Ammon's horn (tissue), 1 donor: Measurements from ENCODE around the gene WDR46.

Source experiments
- DNase-seq: peaks from one replicate; pipeline ENCODE4 v3.0.0-alpha.2; 2016; ENCODE audit warnings: low spot score

WDR46 gene

GRCh38 chr6:33288921-33289783 is at the start of gene WDR46, which contains the start of gene PFDN6:
Gene WDR46, minus strand, starts transcription at chr6:33289239. Its CDS starts 69 bp downstream, at chr6:33289170.
Gene PFDN6, plus strand, starts transcription at chr6:33289601. Its CDS starts 256 bp downstream, at chr6:33289857.
- DNase-seq, result peak; percentile 96

DNA sequence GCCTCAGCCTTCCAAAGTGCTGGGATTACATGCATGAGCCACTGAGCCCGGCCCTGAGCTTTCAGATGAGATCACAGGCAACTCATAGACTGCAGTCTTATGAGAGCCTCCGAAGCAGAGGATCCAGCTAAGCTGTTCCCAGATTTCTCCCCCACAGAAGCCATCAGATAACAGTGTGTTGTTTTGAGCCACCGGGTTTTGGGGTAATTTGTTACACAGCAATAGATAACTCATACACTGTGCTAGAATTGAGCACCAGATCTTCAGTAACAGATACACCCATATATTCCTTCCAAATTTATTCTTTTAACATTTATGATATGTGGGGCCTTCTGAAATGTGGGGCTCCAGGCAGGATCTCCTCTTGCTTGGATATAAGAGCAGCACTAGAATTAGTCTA is 47.5 kb upstream of the WDR46 start:
- DNase-seq, result no peak

- DNase-seq, result no peak
These were observed 46.9 kb upstream of the WDR46 start for GRCh38 chr6:33335916-33336315.

GRCh38 chr6:33333666-33334065 is 44.6 kb upstream of the WDR46 start:
- no peak for DNase-seq

- no peak for DNase-seq
These were observed 41.7 kb upstream of the WDR46 start for GRCh38 chr6:33330736-33331135.

- no peak for DNase-seq
These were observed 40.0 kb upstream of the WDR46 start for GRCh38 chr6:33329058-33329457.

GRCh38 chr6:33324125-33324524 is 35.1 kb upstream of the WDR46 start:
- DNase-seq, result no peak

- DNase-seq, result no peak
These were observed 34.5 kb upstream of the WDR46 start for GRCh38 chr6:33323623-33323948.

- DNase-seq, result no peak
These were observed 32.2 kb upstream of the WDR46 start for GRCh38 chr6:33321227-33321626.

DNA sequence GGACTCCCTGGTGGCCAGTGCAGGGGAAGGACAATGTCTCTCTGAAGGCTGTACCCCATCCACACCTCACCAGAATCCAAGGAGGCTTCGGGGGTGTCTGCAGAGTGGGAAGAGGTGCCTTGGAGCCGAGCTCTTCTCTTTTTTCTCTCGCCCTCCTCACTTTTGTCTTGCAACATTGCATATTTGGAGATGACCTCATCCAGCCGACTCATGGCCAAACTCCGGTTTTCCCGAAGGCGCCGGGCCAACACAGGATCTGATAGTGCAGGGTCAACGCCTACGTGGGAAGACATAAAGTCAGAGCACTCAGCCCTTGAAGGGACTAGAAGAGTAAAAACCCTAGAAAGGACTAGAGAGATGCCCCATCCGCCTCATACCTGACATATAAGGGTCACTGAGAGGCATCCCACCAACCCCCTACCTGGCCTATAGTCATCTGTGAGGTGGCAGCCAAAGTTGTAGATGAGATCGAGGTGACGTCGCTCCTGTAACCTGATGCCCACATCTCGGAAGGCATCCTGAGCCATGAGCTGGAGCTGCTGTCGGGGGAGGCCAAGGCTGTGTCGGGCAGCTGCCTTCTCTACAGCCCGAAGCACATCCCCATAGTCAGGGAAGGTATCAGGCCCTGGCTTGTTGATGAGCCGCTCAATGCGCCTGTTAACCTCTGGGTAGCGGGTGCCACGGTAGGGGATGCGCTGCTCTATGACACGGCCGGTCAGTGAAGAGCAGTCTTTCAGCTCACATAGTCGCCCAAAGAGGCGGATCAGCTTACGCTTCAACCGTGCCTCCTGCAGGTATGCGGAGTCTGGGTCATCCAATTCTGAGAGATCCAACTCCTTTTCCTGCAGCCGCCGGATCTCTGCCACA is 31.5 kb upstream of the WDR46 start:
- DNase-seq, result no peak

GRCh38 chr6:33319939-33320314 is 30.9 kb upstream of the WDR46 start:
- DNase-seq, result no peak

DNA sequence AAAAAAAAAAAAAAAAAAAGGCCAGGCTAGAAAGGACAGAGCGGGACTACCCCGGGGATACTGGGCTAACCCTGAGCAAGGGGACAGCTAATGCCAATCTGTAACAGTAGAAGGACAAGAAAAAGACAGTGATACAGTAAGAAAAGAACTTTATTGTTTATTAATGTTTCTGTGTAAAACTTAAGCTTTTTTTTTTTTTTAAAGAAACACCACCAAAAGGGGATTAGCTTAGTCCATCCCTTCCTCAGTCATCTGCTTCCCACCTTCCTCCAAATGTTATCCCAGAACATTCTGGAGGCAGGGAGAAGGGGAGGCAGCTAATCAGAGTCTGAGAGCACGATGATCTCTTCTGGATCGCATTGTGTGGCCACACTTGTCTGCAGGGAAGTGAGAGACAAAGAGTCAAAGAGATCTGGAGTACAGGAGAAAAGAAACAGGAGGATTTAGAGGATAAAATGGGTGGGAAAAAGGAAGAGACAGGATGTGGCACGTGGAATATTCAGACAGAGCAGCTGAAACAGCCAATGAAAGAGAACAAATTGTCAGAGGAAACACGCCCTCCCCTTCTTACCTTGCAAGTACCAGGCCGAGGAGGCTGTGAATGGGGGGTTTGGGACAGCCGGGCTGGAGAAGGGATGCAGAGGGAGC is 29.5 kb upstream of the WDR46 start:
- no peak for DNase-seq

DNA sequence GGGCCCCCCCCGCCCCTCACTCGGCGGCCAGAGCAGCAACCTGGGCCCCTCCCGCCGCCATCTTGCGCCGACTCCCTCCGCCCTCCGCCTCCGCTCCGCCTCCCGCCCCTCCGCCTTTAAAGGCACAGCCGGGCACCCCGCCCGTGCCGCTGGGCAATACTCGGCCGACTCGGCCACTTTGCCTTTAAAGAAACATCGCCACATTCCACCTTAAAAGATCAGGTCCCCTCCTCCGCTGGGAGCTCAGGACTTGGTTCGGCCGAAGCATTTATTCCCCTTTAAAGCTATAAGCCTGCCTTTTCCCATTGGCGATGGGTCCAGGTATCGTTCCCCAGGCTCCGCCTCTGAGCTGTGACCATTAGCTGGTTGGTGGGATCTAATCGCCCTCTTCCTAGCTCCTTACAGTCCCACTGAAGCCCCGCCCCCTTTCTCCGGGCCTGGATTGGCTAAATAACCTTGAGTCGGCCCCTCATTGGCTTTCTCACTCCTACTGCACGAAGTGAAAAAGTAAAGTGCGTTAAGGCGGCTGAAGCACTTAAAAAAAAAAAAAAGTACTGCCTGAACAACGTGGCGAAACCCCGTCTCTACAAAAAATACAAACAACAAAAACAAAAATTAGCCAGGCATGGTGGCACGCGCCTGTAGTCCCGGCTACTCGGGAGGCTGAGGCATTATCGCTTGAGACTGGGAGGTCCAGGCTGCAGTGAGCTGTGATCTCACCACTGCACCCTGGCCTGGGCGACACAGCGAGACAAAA is 28.8 kb upstream of the WDR46 start, which contains the start of gene ZBTB22:
Gene ZBTB22, minus strand, starts transcription at position 76 of the 757 bp plus-strand sequence. CDS start 828 bp downstream, outside the sequence.
- DNase-seq, result peak; percentile 99

DNA sequence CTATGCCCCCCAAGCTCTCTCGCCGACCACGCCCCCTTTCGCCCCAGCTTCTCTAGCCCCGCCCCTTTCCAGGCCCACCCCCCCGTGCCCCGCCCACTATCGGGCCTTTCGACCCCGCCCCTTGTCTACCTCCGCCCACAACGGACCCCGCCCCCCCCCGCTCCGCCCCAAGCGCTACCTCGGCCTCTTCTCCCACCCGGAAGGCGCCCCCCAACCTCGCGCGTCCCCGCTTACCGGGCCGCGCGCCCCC is 28.3 kb upstream of the WDR46 start:
- DNase-seq, result peak; percentile 41

DNA sequence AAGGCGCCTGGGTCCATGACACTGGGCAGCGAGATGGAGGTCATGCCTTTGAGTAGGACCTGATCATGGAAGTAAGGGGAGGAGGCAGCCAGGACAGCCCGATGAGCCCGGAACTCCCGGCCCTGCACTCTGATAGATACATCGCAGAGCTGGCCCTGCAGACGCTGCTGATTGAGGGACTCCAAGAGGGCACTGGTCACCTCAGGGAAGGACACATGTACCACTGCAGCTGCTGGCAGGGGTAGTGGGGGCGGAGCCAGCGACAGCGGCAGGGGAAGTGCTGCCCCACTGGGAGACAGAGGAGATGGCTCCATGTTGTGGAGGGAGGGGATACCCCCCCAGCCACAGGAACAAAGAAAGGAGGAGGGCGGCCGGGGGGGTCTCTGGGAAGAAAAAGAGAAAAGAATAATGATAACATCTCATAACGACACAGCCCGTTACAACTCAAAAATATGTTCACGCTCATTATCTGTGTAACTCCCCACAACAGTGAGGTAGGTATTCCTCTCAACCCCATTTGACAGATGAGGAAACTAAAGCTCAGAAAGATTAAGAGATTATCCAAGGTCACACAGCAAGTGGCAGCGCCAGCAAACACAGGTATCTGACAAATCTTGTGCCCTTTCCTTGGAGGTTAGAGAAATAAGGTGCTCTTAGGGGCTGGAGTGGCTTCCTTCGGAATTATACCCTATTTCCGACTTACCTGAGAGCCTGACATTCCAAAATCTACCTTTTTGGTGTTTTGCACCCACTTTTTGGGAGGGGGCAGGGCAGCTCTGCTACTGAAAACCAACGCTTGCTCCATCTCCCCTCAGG is 27.8 kb upstream of the WDR46 start:
- DNase-seq, result no peak

- no peak for DNase-seq
These were observed 27.0 kb upstream of the WDR46 start for GRCh38 chr6:33315793-33316602.

DNA sequence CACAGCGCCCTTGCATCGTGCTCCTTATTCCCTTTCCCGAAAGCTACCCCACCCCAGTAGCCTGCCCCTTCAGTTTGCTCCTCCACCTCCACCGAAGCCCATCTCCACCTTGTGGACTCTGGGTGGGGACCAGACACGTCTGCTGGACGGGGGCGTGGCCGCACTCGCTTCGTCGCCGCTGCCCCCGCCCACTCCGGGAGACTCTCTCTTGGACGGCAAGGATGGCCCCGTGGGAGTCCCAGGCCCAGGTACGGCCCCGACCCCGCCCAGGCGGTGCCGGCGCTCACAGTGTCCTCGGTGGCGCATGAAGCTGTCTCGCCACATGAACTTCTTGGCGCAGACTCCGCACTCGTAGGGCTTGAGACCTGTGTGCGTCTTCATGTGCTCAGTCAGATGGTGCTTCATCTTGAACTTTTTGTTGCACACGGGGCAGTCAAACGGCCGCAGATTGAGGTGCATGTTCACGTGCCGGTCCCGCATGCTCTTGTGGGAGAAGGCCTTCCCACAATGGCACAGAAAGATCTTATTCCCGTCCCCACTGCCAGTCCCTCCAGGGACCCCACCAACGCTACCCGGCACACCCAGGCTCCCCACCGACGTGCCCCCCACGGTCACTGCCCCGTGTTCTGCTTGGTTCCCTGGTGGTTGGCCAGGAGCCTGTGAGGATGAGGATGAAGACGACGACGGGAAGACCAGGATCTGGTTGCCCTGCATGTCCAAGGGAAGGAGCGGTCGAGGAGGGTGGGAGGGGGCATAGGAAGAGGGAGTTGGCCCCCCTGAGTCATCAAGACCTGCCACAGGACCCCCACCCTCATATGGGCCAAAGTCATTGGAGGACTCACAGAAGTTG is 26.1 kb upstream of the WDR46 start:
- no peak for DNase-seq

- peak; percentile 62 for DNase-seq
These were observed 25.5 kb upstream of the WDR46 start for GRCh38 chr6:33314515-33314942.
